MCF 10A (cell line): ENCODE data around the gene PTPRQ. TPM values are rescaled to one million over a fixed set of nuclear protein-coding genes. Genes with fewer than 3 reads are reported as not detected.

Source experiments
- BruUV-seq: library from RNA; stranded (reverse); fragments of 400-500 nt; replicated peaks from 2 replicates; lab custom pipeline; 2021; lab: Mats Ljungman, UMichigan
- CTCF ChIA-PET: fragments of 300-600 bp; sonication (Branson Sonifier 250); formaldehyde crosslinking; extraction: SDS; loops from one replicate; lab custom pipeline; 2021; ENCODE audit warnings: antibody characterized with exemption, inconsistent platforms; lab: Yijun Ruan, JAX
- POLR2A ChIA-PET: fragments of 300-600, 350-650 bp; sonication (Branson Sonifier 250); formaldehyde crosslinking; extraction: SDS; loops from one replicate; lab custom pipeline; 2020; ENCODE audit warnings: antibody characterized with exemption, inconsistent platforms; lab: Yijun Ruan, JAX
- DNase-seq: peaks from one replicate; pipeline ENCODE4 v3.0.0-alpha.2; 2018; ENCODE audit not compliant: unreplicated experiment
- H3K27ac Mint-ChIP-seq: one replicate; pipeline ENCODE4 v1.8.0; 2022; ENCODE audit warnings: mild to moderate bottlenecking, low read depth, mixed read lengths; ENCODE audit not compliant: unreplicated experiment
- H3K27me3 Mint-ChIP-seq: one replicate; pipeline ENCODE4 v1.8.0; 2022; ENCODE audit warnings: mixed read lengths; ENCODE audit not compliant: insufficient read depth, unreplicated experiment
- H3K36me3 Mint-ChIP-seq: one replicate; pipeline ENCODE4 v1.8.0; 2022; ENCODE audit warnings: mild to moderate bottlenecking, moderate library complexity, mixed read lengths; ENCODE audit not compliant: insufficient read depth, unreplicated experiment
- H3K4me1 Mint-ChIP-seq: one replicate; pipeline ENCODE4 v1.8.0; 2022; ENCODE audit warnings: mixed read lengths; ENCODE audit not compliant: insufficient read depth, unreplicated experiment
- H3K4me3 Mint-ChIP-seq: one replicate; pipeline ENCODE4 v1.8.0; 2022; ENCODE audit warnings: mild to moderate bottlenecking, moderate library complexity, mixed read lengths; ENCODE audit not compliant: unreplicated experiment
- H3K9me3 Mint-ChIP-seq: one replicate; pipeline ENCODE4 v1.8.0; 2022; ENCODE audit warnings: mixed read lengths; ENCODE audit not compliant: unreplicated experiment
- intact Hi-C: fragments of 100-400 bp; cut with micrococcal nuclease; formaldehyde crosslinking; loops from 2 replicates; pipeline ENCODE4 v1.14.1; 2022
- total RNA-seq: library from RNA; stranded (reverse); gene quantifications from 2 replicates; pipeline ENCODE4 v1.2.3, GENCODE V29; 2022
- TF ChIP-seq, protein P1 (sequence below): fragments of 200-600 bp; IDR thresholded peaks from one replicate; pipeline ENCODE4 v1.8.0; 2022; ENCODE audit warnings: antibody characterized with exemption, mild to moderate bottlenecking; ENCODE audit not compliant: unreplicated experiment

PTPRQ gene
- total RNA-seq, 1 experiment from 2014 or later, result not detected

DNA sequence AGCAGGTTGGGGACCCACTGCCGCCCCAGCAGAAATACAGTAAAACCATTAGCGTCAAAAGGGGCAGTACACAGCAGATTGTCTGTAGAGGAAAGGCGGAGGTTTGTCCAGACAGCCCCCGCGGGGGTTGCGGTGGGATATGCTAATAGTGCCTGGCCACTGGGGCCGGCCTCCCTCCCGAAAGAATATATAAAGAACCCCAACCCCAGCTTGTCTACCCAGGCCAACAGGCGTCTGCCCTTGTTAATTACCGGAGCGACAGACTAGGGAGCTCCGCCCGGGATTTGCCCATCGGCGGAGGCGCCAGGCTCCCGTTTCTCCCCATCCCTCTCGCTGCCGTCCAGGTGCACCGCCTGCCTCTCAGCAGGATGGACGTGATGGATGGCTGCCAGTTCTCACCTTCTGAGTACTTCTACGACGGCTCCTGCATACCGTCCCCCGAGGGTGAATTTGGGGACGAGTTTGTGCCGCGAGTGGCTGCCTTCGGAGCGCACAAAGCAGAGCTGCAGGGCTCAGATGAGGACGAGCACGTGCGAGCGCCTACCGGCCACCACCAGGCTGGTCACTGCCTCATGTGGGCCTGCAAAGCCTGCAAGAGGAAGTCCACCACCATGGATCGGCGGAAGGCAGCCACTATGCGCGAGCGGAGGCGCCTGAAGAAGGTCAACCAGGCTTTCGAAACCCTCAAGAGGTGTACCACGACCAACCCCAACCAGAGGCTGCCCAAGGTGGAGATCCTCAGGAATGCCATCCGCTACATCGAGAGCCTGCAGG lies 272.8 kb downstream of the PTPRQ start, which contains the start of gene MYF5:
MYF5 (plus strand) TSS at position 217 of the 774 bp plus-strand sequence; CDS start at position 369, 152 bp downstream.
- peaks cover 42% of the 10 kb centered on the region for H3K27me3 Mint-ChIP-seq

DNA sequence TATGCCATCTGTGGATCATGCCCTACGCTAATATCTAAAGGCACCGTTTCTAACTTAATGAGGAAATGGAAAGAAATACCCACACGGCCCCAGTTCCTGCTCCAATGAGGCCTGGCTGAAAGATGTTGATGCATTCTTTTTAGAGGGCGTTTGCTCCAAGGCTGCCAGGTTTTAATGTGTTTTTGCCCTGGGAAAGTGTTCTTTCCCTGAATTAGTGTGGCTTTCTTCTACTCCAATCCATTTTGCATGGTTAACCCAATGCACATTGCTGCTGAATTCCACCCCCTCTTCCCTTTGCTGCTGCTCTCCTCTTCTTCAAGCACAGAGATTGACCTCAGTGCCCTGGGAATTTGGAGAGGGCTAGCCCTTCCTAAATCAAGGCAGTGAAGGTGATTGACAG lies 273.8 kb downstream of the PTPRQ start:
- no peak for DNase-seq
- ChIA-PET CTCF (no interaction called here), POLR2A (no interaction called here)
- Mint-ChIP-seq H3K4me3 (no peak overlapping the region), H3K27me3 (peaks cover 42% of the 10 kb centered on the region), H3K4me1 (no peaks in the 10 kb centered on the region), H3K27ac (no peak overlapping the region), H3K9me3 (no peaks in the 10 kb centered on the region), H3K36me3 (no peaks in the 10 kb centered on the region)
- no TSS peak for BruUV-seq
- intact Hi-C loops, result no loop called here
- TF ChIP-seq, protein P1, sequence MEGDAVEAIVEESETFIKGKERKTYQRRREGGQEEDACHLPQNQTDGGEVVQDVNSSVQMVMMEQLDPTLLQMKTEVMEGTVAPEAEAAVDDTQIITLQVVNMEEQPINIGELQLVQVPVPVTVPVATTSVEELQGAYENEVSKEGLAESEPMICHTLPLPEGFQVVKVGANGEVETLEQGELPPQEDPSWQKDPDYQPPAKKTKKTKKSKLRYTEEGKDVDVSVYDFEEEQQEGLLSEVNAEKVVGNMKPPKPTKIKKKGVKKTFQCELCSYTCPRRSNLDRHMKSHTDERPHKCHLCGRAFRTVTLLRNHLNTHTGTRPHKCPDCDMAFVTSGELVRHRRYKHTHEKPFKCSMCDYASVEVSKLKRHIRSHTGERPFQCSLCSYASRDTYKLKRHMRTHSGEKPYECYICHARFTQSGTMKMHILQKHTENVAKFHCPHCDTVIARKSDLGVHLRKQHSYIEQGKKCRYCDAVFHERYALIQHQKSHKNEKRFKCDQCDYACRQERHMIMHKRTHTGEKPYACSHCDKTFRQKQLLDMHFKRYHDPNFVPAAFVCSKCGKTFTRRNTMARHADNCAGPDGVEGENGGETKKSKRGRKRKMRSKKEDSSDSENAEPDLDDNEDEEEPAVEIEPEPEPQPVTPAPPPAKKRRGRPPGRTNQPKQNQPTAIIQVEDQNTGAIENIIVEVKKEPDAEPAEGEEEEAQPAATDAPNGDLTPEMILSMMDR, result no peak

More for the DNA sequence above, 272.8 kb downstream of the PTPRQ start, which contains the start of gene MYF5:
- TF ChIP-seq, protein P1, result no peak
- no TSS peak for BruUV-seq
- Mint-ChIP-seq H3K36me3 (no peaks in the 10 kb centered on the region), H3K9me3 (no peaks in the 10 kb centered on the region), H3K27ac (no peak within 1 kb of the TSS), H3K4me1 (no peaks in the 10 kb centered on the region), H3K4me3 (no peak within 1 kb of the TSS)
- intact Hi-C loops, result no loop called here
- CTCF ChIA-PET, result no interaction called here
- POLR2A ChIA-PET, result no interaction called here
- DNase-seq, result no peak

DNA sequence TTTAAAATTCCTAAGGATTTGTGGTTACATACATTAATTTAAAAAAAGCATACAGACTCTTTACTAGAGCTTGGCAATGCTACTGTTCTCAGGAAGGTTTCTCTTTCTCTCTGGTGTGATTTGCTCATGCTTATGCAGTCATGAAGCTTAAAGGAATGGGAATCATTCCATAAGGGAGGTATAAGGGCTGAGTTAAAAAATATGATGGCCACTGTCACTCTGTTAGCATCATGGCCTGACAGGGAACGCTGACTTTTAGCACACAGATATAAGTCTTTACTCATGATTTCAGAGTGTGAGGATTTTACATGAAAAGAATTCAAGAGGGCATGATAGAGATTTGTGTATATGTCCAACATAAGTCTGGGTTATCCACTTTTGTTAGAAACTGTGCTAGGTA lies 276.5 kb downstream of the PTPRQ start:
- intact Hi-C loops, result no loop called here
- TF ChIP-seq, protein P1, result no peak
- Mint-ChIP-seq H3K36me3 (no peaks in the 10 kb centered on the region), H3K4me1 (no peaks in the 10 kb centered on the region), H3K4me3 (no peak overlapping the region), H3K27ac (no peak overlapping the region), H3K9me3 (no peaks in the 10 kb centered on the region), H3K27me3 (peaks cover 20% of the 10 kb centered on the region)
- ChIA-PET POLR2A (interaction anchor here (0.6 kb wide), 1 partner anchor 16 kb away, joined by 3 read pairs; no protein-coding TSS in a partner anchor), CTCF (no interaction called here)
- DNase-seq, result no peak
- BruUV-seq, result no TSS peak

DNA sequence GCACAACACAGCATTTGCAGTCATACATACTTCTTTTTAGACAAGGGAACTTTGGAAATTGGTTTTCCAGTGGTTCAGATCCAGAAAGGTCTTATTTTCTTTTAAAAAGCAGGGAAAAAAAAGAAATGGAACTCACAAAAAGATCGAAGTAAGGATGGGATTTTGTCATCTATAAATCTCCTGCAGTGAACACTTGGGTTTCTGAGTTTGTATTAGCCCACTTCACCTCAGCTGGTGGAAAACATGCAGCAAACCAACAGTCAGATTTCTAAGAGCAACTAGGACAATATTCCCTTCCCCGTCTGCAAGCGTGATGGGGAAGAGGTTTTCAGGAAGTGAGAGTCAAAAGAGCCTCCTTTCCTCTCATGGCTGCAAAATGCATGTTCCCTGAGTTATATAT lies 277.3 kb downstream of the PTPRQ start:
- Mint-ChIP-seq H3K4me1 (no peaks in the 10 kb centered on the region), H3K27me3 (peaks cover 18% of the 10 kb centered on the region), H3K36me3 (no peaks in the 10 kb centered on the region), H3K9me3 (no peaks in the 10 kb centered on the region), H3K27ac (no peak overlapping the region), H3K4me3 (no peak overlapping the region)
- intact Hi-C loops, result no loop called here
- no peak for DNase-seq
- TF ChIP-seq, protein P1, result no peak
- ChIA-PET POLR2A (no interaction called here), CTCF (no interaction called here)
- BruUV-seq, result no TSS peak
